ENCODE measurements around the gene TMEM259. TPM values are rescaled to one million over a fixed set of nuclear protein-coding genes. Genes with fewer than 3 reads are reported as not detected.
A peak's percentile ranks its signal among the peaks of the same experiment; 100 is the strongest.

Gene TMEM259
- total and polyA plus RNA-seq, 2 of the 13 experiments (the other 11 are each of a cell fraction or from before 2014, with no cell fraction given) = 64.7 to 164 TPM

DNA sequence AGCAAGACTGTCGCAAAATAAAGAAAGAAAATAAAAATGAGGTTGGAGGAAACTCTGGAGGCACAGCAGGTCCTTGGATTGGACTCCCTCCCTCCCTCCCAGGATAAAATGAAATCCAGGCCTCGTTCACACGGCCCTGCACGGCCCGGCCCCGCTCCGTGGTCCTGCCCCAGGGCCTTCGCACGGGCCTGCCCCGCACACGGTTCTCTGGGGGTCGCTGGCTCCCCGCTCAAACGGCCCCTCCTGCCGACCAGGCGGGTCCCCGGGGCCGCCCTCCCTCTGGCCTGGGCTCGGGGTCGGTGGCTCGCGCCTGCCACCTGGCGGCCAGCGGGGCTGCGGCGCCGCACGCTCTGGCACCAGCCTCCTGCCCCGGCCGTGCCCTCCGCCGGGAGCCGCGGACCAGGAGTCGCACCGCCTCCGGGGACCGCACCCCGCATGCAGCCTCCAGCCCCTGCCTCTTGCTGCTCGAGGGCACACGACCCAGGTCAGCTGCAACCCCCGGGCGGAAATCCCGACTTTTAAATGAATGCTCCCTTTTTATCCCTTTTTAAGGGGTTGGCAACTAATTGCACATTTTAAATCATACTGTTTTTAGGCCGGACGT lies 38.3 kb downstream of the TMEM259 start (continued):
- TF ChIP-seq, protein P1, sequence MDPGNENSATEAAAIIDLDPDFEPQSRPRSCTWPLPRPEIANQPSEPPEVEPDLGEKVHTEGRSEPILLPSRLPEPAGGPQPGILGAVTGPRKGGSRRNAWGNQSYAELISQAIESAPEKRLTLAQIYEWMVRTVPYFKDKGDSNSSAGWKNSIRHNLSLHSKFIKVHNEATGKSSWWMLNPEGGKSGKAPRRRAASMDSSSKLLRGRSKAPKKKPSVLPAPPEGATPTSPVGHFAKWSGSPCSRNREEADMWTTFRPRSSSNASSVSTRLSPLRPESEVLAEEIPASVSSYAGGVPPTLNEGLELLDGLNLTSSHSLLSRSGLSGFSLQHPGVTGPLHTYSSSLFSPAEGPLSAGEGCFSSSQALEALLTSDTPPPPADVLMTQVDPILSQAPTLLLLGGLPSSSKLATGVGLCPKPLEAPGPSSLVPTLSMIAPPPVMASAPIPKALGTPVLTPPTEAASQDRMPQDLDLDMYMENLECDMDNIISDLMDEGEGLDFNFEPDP (CRISPR knock-in tag; conservative IDR thresholded peaks at IDR 0.05) = no peak
- TF ChIP-seq GZF1 (CRISPR knock-in tag; IDR thresholded peaks at IDR 0.05) = no peak
- TF ChIP-seq HES4 (CRISPR knock-in tag; IDR thresholded peaks at IDR 0.05; ENCODE audit: borderline replicate concordance) = peak; percentile 80; the same call in 1 of the 2 replicates
- no peak for TF ChIP-seq SOX5 (CRISPR knock-in tag; IDR thresholded peaks at IDR 0.05; ENCODE audit: borderline replicate concordance)
- no peak for TF ChIP-seq FOXM1 (CRISPR knock-in tag; IDR thresholded peaks at IDR 0.05)
- TF ChIP-seq ARID3A (IDR thresholded peaks at IDR 0.05; ENCODE audit: low read depth, low read length) = no peak
- peak; percentile 73 for TF ChIP-seq ZFX (CRISPR knock-in tag; IDR thresholded peaks at IDR 0.05; ENCODE audit: low read depth)
- no peak for TF ChIP-seq CC2D1A (CRISPR knock-in tag; IDR thresholded peaks at IDR 0.05)
- TF ChIP-seq GLI4 (CRISPR knock-in tag; IDR thresholded peaks at IDR 0.05; ENCODE audit: borderline replicate concordance) = no peak
- TF ChIP-seq IRF1 (CRISPR knock-in tag; IDR thresholded peaks at IDR 0.05; ENCODE audit: low read depth) = no peak
- TF ChIP-seq SRSF4 (IDR thresholded peaks at IDR 0.05; ENCODE audit: low read depth, low read length, poor library complexity, severe bottlenecking) = no peak
- TF ChIP-seq MAFK (conservative IDR thresholded peaks at IDR 0.05 in 1 of 2, IDR thresholded peaks at IDR 0.05 in 1 of 2; ENCODE audit: low read length in 2 of 2) = no peak
- no peak for TF ChIP-seq ZNF205 (CRISPR knock-in tag; IDR thresholded peaks at IDR 0.05)
- peak; percentile 29; the same call in 1 of the 2 replicates for TF ChIP-seq GFI1 (CRISPR knock-in tag; IDR thresholded peaks at IDR 0.05; ENCODE audit: borderline replicate concordance)
- no peak for TF ChIP-seq PHB2 (IDR thresholded peaks at IDR 0.05; ENCODE audit: partially characterized antibody)
- TF ChIP-seq, protein P2, sequence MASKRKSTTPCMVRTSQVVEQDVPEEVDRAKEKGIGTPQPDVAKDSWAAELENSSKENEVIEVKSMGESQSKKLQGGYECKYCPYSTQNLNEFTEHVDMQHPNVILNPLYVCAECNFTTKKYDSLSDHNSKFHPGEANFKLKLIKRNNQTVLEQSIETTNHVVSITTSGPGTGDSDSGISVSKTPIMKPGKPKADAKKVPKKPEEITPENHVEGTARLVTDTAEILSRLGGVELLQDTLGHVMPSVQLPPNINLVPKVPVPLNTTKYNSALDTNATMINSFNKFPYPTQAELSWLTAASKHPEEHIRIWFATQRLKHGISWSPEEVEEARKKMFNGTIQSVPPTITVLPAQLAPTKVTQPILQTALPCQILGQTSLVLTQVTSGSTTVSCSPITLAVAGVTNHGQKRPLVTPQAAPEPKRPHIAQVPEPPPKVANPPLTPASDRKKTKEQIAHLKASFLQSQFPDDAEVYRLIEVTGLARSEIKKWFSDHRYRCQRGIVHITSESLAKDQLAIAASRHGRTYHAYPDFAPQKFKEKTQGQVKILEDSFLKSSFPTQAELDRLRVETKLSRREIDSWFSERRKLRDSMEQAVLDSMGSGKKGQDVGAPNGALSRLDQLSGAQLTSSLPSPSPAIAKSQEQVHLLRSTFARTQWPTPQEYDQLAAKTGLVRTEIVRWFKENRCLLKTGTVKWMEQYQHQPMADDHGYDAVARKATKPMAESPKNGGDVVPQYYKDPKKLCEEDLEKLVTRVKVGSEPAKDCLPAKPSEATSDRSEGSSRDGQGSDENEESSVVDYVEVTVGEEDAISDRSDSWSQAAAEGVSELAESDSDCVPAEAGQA (IDR thresholded peaks at IDR 0.05; ENCODE audit: low read depth) = no peak
- TF ChIP-seq, protein P2 (CRISPR knock-in tag; IDR thresholded peaks at IDR 0.05; ENCODE audit: borderline replicate concordance) = no peak
- peak; percentile 87 for TF ChIP-seq HBP1 (CRISPR knock-in tag; IDR thresholded peaks at IDR 0.05; ENCODE audit: low read depth)
- no peak for TF ChIP-seq NFE2 (CRISPR knock-in tag; IDR thresholded peaks at IDR 0.05)

All from HepG2 (cell line).